Tibial nerve (tissue), 4 donors: Measurements from ENCODE around the gene COMMD1. TPM values are rescaled to one million over a fixed set of nuclear protein-coding genes. Genes with fewer than 3 reads are reported as not detected.
"Not testable (repeated sequence)": the region's sequence is repeated elsewhere in the genome, so short reads cannot be mapped to it uniquely, and the experiment has no call there.

Experiments used
- DNase-seq, 2 donors: peaks; one replicate each; pipeline ENCODE4 v3.0.0-alpha.2; 2019; ENCODE audit warnings: low spot score in 2 of 2
- H3K27ac ChIP-seq, 4 donors: fragments of 200-600 bp; sonication (generic) in 3 of 4; one replicate each; pipeline ENCODE4 v1.5.1; 2017 to 2019; ENCODE audit warnings: mild to moderate bottlenecking in 1 of 4
- H3K27me3 ChIP-seq, 2 donors: fragments of 200-600 bp; sonication (generic) in 1 of 2; one replicate each; pipeline versions ENCODE4 v1.5.1 to v1.6.0; 2017 to 2019
- H3K36me3 ChIP-seq, 3 donors: fragments of 200-600 bp; sonication (generic); one replicate each; pipeline ENCODE4 v1.5.1; 2018 to 2019
- H3K4me1 ChIP-seq, 4 donors: fragments of 200-600 bp; sonication (generic) in 3 of 4; one replicate each; pipeline ENCODE4 v1.5.1; 2017 to 2019
- H3K4me3 ChIP-seq, 4 donors: fragments of 200-600 bp; sonication (generic) in 3 of 4; one replicate each; pipeline ENCODE4 v1.5.1; 2017 to 2019; ENCODE audit warnings: mild to moderate bottlenecking in 1 of 4, moderate library complexity in 1 of 4
- H3K9me3 ChIP-seq, 4 donors: fragments of 200-600 bp; sonication (generic) in 3 of 4; one replicate each; pipeline ENCODE4 v1.5.1; 2017 to 2019
- CTCF ChIP-seq, 5 experiments: fragments of 200-600 bp in 3 of 5; fragments of 450-650 bp in 2 of 5; sonication (generic) in 3 of 5; IDR thresholded peaks; one replicate each; pipeline ENCODE4 v1.5.1; 2016 to 2019; ENCODE audit warnings: antibody characterized with exemption in 5 of 5, mild to moderate bottlenecking in 3 of 5, moderate library complexity in 2 of 5
- EP300 ChIP-seq, 2 donors: sonication (generic); formaldehyde crosslinking; IDR thresholded peaks; one replicate each; pipeline ENCODE4 v1.6.1; 2017; ENCODE audit warnings: antibody characterized with exemption in 2 of 2, mild to moderate bottlenecking in 1 of 2
- POLR2A ChIP-seq, 2 donors: fragments of 450-650 bp; IDR thresholded peaks; one replicate each; pipeline ENCODE4 v1.6.1; 2017; ENCODE audit warnings: antibody characterized with exemption in 2 of 2, mild to moderate bottlenecking in 2 of 2, moderate library complexity in 2 of 2
- WGBS, 2 donors: methylation state at CpG; one replicate each; pipeline ENCODE4 v1.1.5; 2018; 5-methylcytosine and 5-hydroxymethylcytosine counted together
- total RNA-seq, 4 donors: library from RNA; depleted of rRNA; stranded (reverse); fragments of >200 nt; gene quantifications; one replicate each; pipeline ENCODE4 v1.1.0, GENCODE V29; 2016

The COMMD1 gene
- total RNA-seq, 4 donors from 2014 or later, result 29.6 to 49.2 (median 43.7) TPM

GRCh38 chr2:62151306-62151638 is 245.8 kb downstream of the COMMD1 start:
- DNase-seq, result no peak
- TF ChIP-seq CTCF (IDR thresholded peaks at IDR 0.05) (no peak), POLR2A (IDR thresholded peaks at IDR 0.05) (no peak), EP300 (IDR thresholded peaks at IDR 0.05) (no peak)
- Histone ChIP-seq H3K4me1 (no peaks in the 10 kb centered on the region), H3K27ac (no peak overlapping the region), H3K9me3 (peaks cover 0 to 8% (median 0%) of the 10 kb centered on the region in 4 donors), H3K36me3 (peaks cover 0 to 10% (median 0%) of the 10 kb centered on the region in 3 donors), H3K4me3 (no peak overlapping the region), H3K27me3 (no peaks in the 10 kb centered on the region)
- WGBS, 2 donors, result 62 to 69% methylated on average over 4 of the region's 4 CpGs

GRCh38 chr2:62152000-62152399 is 246.5 kb downstream of the COMMD1 start:
- H3K27ac ChIP-seq, result no peak overlapping the region

GRCh38 chr2:62156861-62157496 is 251.5 kb downstream of the COMMD1 start:
- Histone ChIP-seq H3K4me3 (no peak overlapping the region), H3K27me3 (no peaks in the 10 kb centered on the region), H3K36me3 (peaks cover 0 to 5% (median 0%) of the 10 kb centered on the region in 3 donors), H3K27ac (no peak overlapping the region), H3K4me1 (peaks cover 0 to 5% (median 0%) of the 10 kb centered on the region in 4 donors), H3K9me3 (peaks cover 0 to 8% (median 0%) of the 10 kb centered on the region in 4 donors)
- 69 to 78% methylated on average over 6 of the region's 6 CpGs for WGBS, 2 donors
- no peak for TF ChIP-seq EP300 (IDR thresholded peaks at IDR 0.05)
- no peak for TF ChIP-seq POLR2A (IDR thresholded peaks at IDR 0.05)
- no peak for TF ChIP-seq CTCF (IDR thresholded peaks at IDR 0.05)
- DNase-seq, result no peak

More at GRCh38 chr2:62152000-62152399, 246.5 kb downstream of the COMMD1 start:
- no peak for DNase-seq
- peaks cover 0 to 10% (median 0%) of the 10 kb centered on the region in 3 donors for H3K36me3 ChIP-seq
- peaks cover 0 to 8% (median 0%) of the 10 kb centered on the region in 4 donors for H3K9me3 ChIP-seq
- H3K4me3 ChIP-seq, result no peak overlapping the region
- H3K27me3 ChIP-seq, result no peaks in the 10 kb centered on the region
- WGBS, 2 donors, result 85 to 89% methylated on average over 3 of the region's 3 CpGs
- no peak for TF ChIP-seq CTCF (IDR thresholded peaks at IDR 0.05)
- no peak for TF ChIP-seq EP300 (IDR thresholded peaks at IDR 0.05)
- no peak for TF ChIP-seq POLR2A (IDR thresholded peaks at IDR 0.05)
- H3K4me1 ChIP-seq, result no peaks in the 10 kb centered on the region

- H3K27me3 ChIP-seq, result no peaks in the 10 kb centered on the region
- peaks cover 0 to 8% (median 0%) of the 10 kb centered on the region in 4 donors for H3K9me3 ChIP-seq
- TF ChIP-seq EP300 (IDR thresholded peaks at IDR 0.05) (no peak), CTCF (IDR thresholded peaks at IDR 0.05) (no peak), POLR2A (IDR thresholded peaks at IDR 0.05) (no peak)
- no peak overlapping the region for H3K27ac ChIP-seq
- 54 to 56% methylated on average over 9 of the region's 9 CpGs for WGBS, 2 donors
- peaks cover 0 to 12% (median 0%) of the 10 kb centered on the region in 4 donors for H3K4me1 ChIP-seq
- no peak for DNase-seq
- peaks cover 0 to 5% (median 0%) of the 10 kb centered on the region in 3 donors for H3K36me3 ChIP-seq
- no peak overlapping the region for H3K4me3 ChIP-seq
These were observed 253.1 kb downstream of the COMMD1 start for GRCh38 chr2:62158444-62159121.

- DNase-seq, H3K4me3 ChIP-seq, H3K9me3 ChIP-seq, H3K27me3 ChIP-seq, H3K27ac ChIP-seq, H3K36me3 ChIP-seq: not testable (repeated sequence)
- 97 to 98% methylated on average over 9 of the region's 9 CpGs for WGBS, 2 donors
- H3K4me1 ChIP-seq, result peaks cover 0 to 13% (median 0%) of the 10 kb centered on the region in 4 donors
These were observed 255.2 kb downstream of the COMMD1 start for GRCh38 chr2:62160691-62161090.
